Liver (tissue), 9 donors: ENCODE data around the gene SCAMP4. TPM values are rescaled to one million over a fixed set of nuclear protein-coding genes. Genes with fewer than 3 reads are reported as not detected.

Source experiments
- DNase-seq: peaks from one replicate; pipeline ENCODE4 v3.0.0-alpha.2; 2017; ENCODE audit warnings: low spot score
- H3K27ac ChIP-seq, 2 donors: one replicate each; pipeline ENCODE4 v1.7.0; 2013; ENCODE audit warnings: inconsistent platforms in 2 of 2, low read length in 2 of 2, control low read depth in 1 of 2, low read depth in 1 of 2, mild to moderate bottlenecking in 1 of 2
- H3K27me3 ChIP-seq, 4 donors: one replicate each; pipeline versions ENCODE4 v1.6.1 to v1.7.0; 2013; ENCODE audit warnings: low read length in 3 of 4, inconsistent platforms in 1 of 4, mild to moderate bottlenecking in 1 of 4, moderate library complexity in 1 of 4; ENCODE audit not compliant: control insufficient read depth in 4 of 4, insufficient read depth in 4 of 4
- H3K36me3 ChIP-seq, 4 donors: one replicate each; pipeline versions ENCODE4 v1.6.1 to v1.7.0; 2013; ENCODE audit warnings: low read length in 3 of 4, mild to moderate bottlenecking in 3 of 4, low read depth in 1 of 4, moderate library complexity in 1 of 4; ENCODE audit not compliant: control insufficient read depth in 4 of 4, insufficient read depth in 3 of 4
- H3K4me1 ChIP-seq, 4 donors: one replicate each; pipeline versions ENCODE4 v1.6.1 to v1.7.0; 2013; ENCODE audit warnings: low read length in 3 of 4, mild to moderate bottlenecking in 3 of 4, moderate library complexity in 1 of 4; ENCODE audit not compliant: control insufficient read depth in 4 of 4, insufficient read depth in 4 of 4
- H3K4me3 ChIP-seq, 3 donors: one replicate each; pipeline versions ENCODE4 v1.6.1 to v1.7.0; 2013; ENCODE audit warnings: low read length in 3 of 3, control low read depth in 1 of 3, low read depth in 1 of 3, mild to moderate bottlenecking in 1 of 3
- H3K9ac ChIP-seq, 2 donors: one replicate each; pipeline ENCODE4 v1.7.0; 2013; ENCODE audit warnings: low read length in 2 of 2, mild to moderate bottlenecking in 2 of 2, moderate library complexity in 2 of 2, control low read depth in 1 of 2, low read depth in 1 of 2
- H3K9me3 ChIP-seq, 4 donors: one replicate each; pipeline versions ENCODE4 v1.6.1 to v1.7.0; 2013; ENCODE audit warnings: low read length in 3 of 4; ENCODE audit not compliant: control insufficient read depth in 4 of 4
- CTCF ChIP-seq: fragments of 150-350 bp; IDR thresholded peaks from 2 replicates; pipeline ENCODE4 v1.5.1; 2017; ENCODE audit warnings: improper control_type of control experiment, low read depth, low read length; ENCODE audit not compliant: missing input control
- EGR1 ChIP-seq, 2 donors: IDR thresholded peaks; 2 replicates each; pipeline ENCODE4 v1.6.1; 2016 to 2018; ENCODE audit warnings: antibody characterized with exemption in 2 of 2, low read depth in 2 of 2
- FOXA1 ChIP-seq: IDR thresholded peaks from 2 replicates; pipeline ENCODE4 v1.6.1; 2016; ENCODE audit warnings: antibody characterized with exemption
- FOXA2 ChIP-seq: IDR thresholded peaks from 2 replicates; pipeline ENCODE4 v1.6.1; 2016; ENCODE audit warnings: antibody characterized with exemption
- GABPA ChIP-seq, 2 donors: IDR thresholded peaks in 1 of 2; conservative IDR thresholded peaks in 1 of 2; 2 replicates each; pipeline ENCODE4 v1.6.1; 2016; ENCODE audit warnings: antibody characterized with exemption in 2 of 2, mild to moderate bottlenecking in 1 of 2, moderate library complexity in 1 of 2
- HNF4G ChIP-seq: IDR thresholded peaks from 2 replicates; pipeline ENCODE4 v1.6.1; 2016; ENCODE audit warnings: antibody characterized with exemption
- JUND ChIP-seq, 2 donors: IDR thresholded peaks; 2 replicates each; pipeline ENCODE4 v1.6.1; 2016; ENCODE audit warnings: antibody characterized with exemption in 2 of 2
- MAX ChIP-seq: IDR thresholded peaks from 2 replicates; pipeline ENCODE4 v1.6.1; 2016; ENCODE audit warnings: antibody characterized with exemption
- NR2F2 ChIP-seq: IDR thresholded peaks from 2 replicates; pipeline ENCODE4 v1.6.1; 2016; ENCODE audit warnings: antibody characterized with exemption
- REST ChIP-seq: IDR thresholded peaks from 2 replicates; pipeline ENCODE4 v1.6.1; 2016; ENCODE audit warnings: antibody characterized with exemption, mild to moderate bottlenecking
- RXRA ChIP-seq, 2 donors: IDR thresholded peaks; 2 replicates each; pipeline ENCODE4 v1.6.1; 2017 to 2018; ENCODE audit warnings: antibody characterized with exemption in 2 of 2, mild to moderate bottlenecking in 1 of 2
- SP1 ChIP-seq: IDR thresholded peaks from 2 replicates; pipeline ENCODE4 v1.6.1; 2018; ENCODE audit warnings: antibody characterized with exemption, mild to moderate bottlenecking
- TAF1 ChIP-seq: conservative IDR thresholded peaks from 2 replicates; pipeline ENCODE4 v1.6.1; 2016; ENCODE audit warnings: antibody characterized with exemption, mild to moderate bottlenecking
- YY1 ChIP-seq: IDR thresholded peaks from 2 replicates; pipeline ENCODE4 v1.6.1; 2016; ENCODE audit warnings: antibody characterized with exemption, mild to moderate bottlenecking
- WGBS: extraction: QIAGEN DNeasy Blood & Tissue Kit; methylation state at CpG from one replicate; pipeline ENCODE4 v1.1.7; 2013; 5-methylcytosine and 5-hydroxymethylcytosine counted together
- polyA plus RNA-seq, 2 donors: library from polyadenylated mRNA; stranded (reverse) in 1 of 2; unstranded in 1 of 2; fragments of 200-250 nt in 1 of 2; fragments of >200 nt in 1 of 2; fragmentation: Nextera tagmentation in 1 of 2; extraction: Ambion mirVana in 1 of 2; gene quantifications; one replicate each; pipeline versions ENCODE4 v1.2.1 to v1.2.3, GENCODE V29; 2013 to 2015
- total RNA-seq, 2 donors: library from RNA; depleted of rRNA; stranded (reverse); fragments of >200 nt; gene quantifications; one replicate each; pipeline ENCODE4 v1.2.3, GENCODE V29; 2014
- TF ChIP-seq, protein P1 (sequence below): IDR thresholded peaks from 2 replicates; pipeline ENCODE4 v1.6.1; 2016; ENCODE audit warnings: antibody characterized with exemption
- donor health status: healthy.
- donor health status: healthy.
- donor health status: healthy.
- donor health status: healthy.
- donor health status: healthy.

Gene SCAMP4
- total and polyA plus RNA-seq, 4 donors: 13.0 to 22.1 (median 16.6) TPM

GRCh38 chr19:1918975-1919374 is 13.8 kb downstream of the SCAMP4 start:
- Histone ChIP-seq H3K36me3 (peaks cover 5 to 31% (median 9%) of the 10 kb centered on the region in 4 donors), H3K27ac (no peak overlapping the region), H3K4me3 (no peak overlapping the region), H3K9ac (no peak overlapping the region), H3K9me3 (no peaks in the 10 kb centered on the region), H3K27me3 (no peaks in the 10 kb centered on the region), H3K4me1 (no peaks in the 10 kb centered on the region)
- no peak for TF ChIP-seq MAX
- no peak for TF ChIP-seq YY1
- TF ChIP-seq JUND (IDR thresholded peaks at IDR 0.05): no peak
- no peak for TF ChIP-seq FOXA2
- 97% methylated on average over 28 of the region's 28 CpGs for WGBS
- no peak for DNase-seq

GRCh38 chr19:1920644-1921043 is 15.4 kb downstream of the SCAMP4 start:
- DNase-seq: no peak
- H3K36me3 ChIP-seq: peaks cover 5 to 40% (median 12%) of the 10 kb centered on the region in 4 donors
- WGBS: 96% methylated on average over 19 of the region's 19 CpGs
- no peak for TF ChIP-seq TAF1
- no peak for TF ChIP-seq JUND (IDR thresholded peaks at IDR 0.05)
- no peak for TF ChIP-seq MAX
- no peak for TF ChIP-seq HNF4G
- no peak for TF ChIP-seq YY1
- TF ChIP-seq, protein P1, sequence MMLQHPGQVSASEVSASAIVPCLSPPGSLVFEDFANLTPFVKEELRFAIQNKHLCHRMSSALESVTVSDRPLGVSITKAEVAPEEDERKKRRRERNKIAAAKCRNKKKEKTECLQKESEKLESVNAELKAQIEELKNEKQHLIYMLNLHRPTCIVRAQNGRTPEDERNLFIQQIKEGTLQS: no peak
- no peak for TF ChIP-seq RXRA (IDR thresholded peaks at IDR 0.05)
- no peak for TF ChIP-seq NR2F2
- TF ChIP-seq EGR1 (IDR thresholded peaks at IDR 0.05; ENCODE audit: low read depth in 2 of 2): no peak
- TF ChIP-seq REST: no peak
- TF ChIP-seq FOXA2: no peak
- no peak overlapping the region for H3K4me3 ChIP-seq
- no peaks in the 10 kb centered on the region for H3K27me3 ChIP-seq
- H3K9me3 ChIP-seq: no peaks in the 10 kb centered on the region
- H3K4me1 ChIP-seq: no peaks in the 10 kb centered on the region
- H3K9ac ChIP-seq: no peak overlapping the region
- H3K27ac ChIP-seq: no peak overlapping the region

- DNase-seq: no peak
- H3K4me3 ChIP-seq: no peak overlapping the region
- H3K4me1 ChIP-seq: no peaks in the 10 kb centered on the region
- H3K9me3 ChIP-seq: no peaks in the 10 kb centered on the region
- 96% methylated on average over 19 of the region's 19 CpGs for WGBS
- H3K27me3 ChIP-seq: no peaks in the 10 kb centered on the region
- TF ChIP-seq CTCF: no peak
- TF ChIP-seq NR2F2: no peak
- TF ChIP-seq GABPA (IDR thresholded peaks at IDR 0.05 in 1 of 2, conservative IDR thresholded peaks at IDR 0.05 in 1 of 2): no peak
- no peak for TF ChIP-seq FOXA2
- no peak for TF ChIP-seq REST
- TF ChIP-seq SP1: no peak
- TF ChIP-seq FOXA1: no peak
- TF ChIP-seq TAF1: no peak
- TF ChIP-seq RXRA (IDR thresholded peaks at IDR 0.05): no peak
- TF ChIP-seq YY1: no peak
- no peak overlapping the region for H3K27ac ChIP-seq
- peaks cover 5 to 40% (median 12%) of the 10 kb centered on the region in 4 donors for H3K36me3 ChIP-seq
- no peak overlapping the region for H3K9ac ChIP-seq
These were observed 16.1 kb downstream of the SCAMP4 start for GRCh38 chr19:1921326-1921725.
